Fibroblast of lung (primary cell): ENCODE results near the gene CNTN3. TPM values are rescaled to one million over a fixed set of nuclear protein-coding genes. Genes with fewer than 3 reads are reported as not detected.

Source experiments
- DNase-seq, 2 donors: peaks; one replicate each; pipeline versions ENCODE4 v3.0.0 to v3.0.0-alpha.2; 2010; ENCODE audit warnings: low read depth in 2 of 2
- H2AFZ ChIP-seq: 2 replicates; pipeline ENCODE4 v1.5.1; 2012; ENCODE audit warnings: low read length, control low read depth, inconsistent platforms
- H3K27ac ChIP-seq: 2 replicates; pipeline ENCODE4 v1.5.1; 2011; ENCODE audit warnings: low read length, control low read depth; ENCODE audit not compliant: insufficient read depth
- H3K27me3 ChIP-seq: 2 replicates; pipeline ENCODE4 v1.5.1; 2011; ENCODE audit warnings: mild to moderate bottlenecking, low read length; ENCODE audit not compliant: control insufficient read depth, insufficient read depth
- H3K36me3 ChIP-seq: 2 replicates; pipeline ENCODE4 v1.5.1; 2011; ENCODE audit warnings: low read length; ENCODE audit not compliant: control insufficient read depth, insufficient read depth
- H3K4me1 ChIP-seq: 2 replicates; pipeline ENCODE4 v1.5.1; 2011; ENCODE audit warnings: low read length; ENCODE audit not compliant: control insufficient read depth, insufficient read depth; ENCODE audit errors: extremely low read depth
- H3K4me2 ChIP-seq: 2 replicates; pipeline ENCODE4 v1.5.1; 2011; ENCODE audit warnings: low read length, control low read depth; ENCODE audit not compliant: insufficient read depth; ENCODE audit errors: extremely low read depth
- H3K4me3 ChIP-seq, 4 experiments: fragments of 200-600 bp in 1 of 4; sonication (generic) in 1 of 4; replicated peaks in 1 of 4; 2 replicates each; pipeline ENCODE4 v1.5.1; 2011 to 2016; ENCODE audit warnings: low read length in 4 of 4, low read depth in 3 of 4, mild to moderate bottlenecking in 3 of 4, control low read depth in 2 of 4, inconsistent platforms in 1 of 4, mixed read lengths in 1 of 4; ENCODE audit not compliant: insufficient read depth in 1 of 4; ENCODE audit errors: control extremely low read depth in 1 of 4
- H3K79me2 ChIP-seq: 2 replicates; pipeline ENCODE4 v1.5.1; 2012; ENCODE audit warnings: mild to moderate bottlenecking, low read length, inconsistent platforms; ENCODE audit not compliant: control insufficient read depth, insufficient read depth
- H3K9ac ChIP-seq: 2 replicates; pipeline ENCODE4 v1.5.1; 2011; ENCODE audit warnings: mild to moderate bottlenecking, low read length, control low read depth; ENCODE audit not compliant: insufficient read depth
- H3K9me3 ChIP-seq: 2 replicates; pipeline ENCODE4 v1.5.1; 2012; ENCODE audit warnings: low read depth, low read length; ENCODE audit not compliant: control insufficient read depth, insufficient read depth
- H4K20me1 ChIP-seq: 2 replicates; pipeline ENCODE4 v1.5.1; 2011; ENCODE audit warnings: low read length; ENCODE audit not compliant: control insufficient read depth, insufficient read depth; ENCODE audit errors: extremely low read depth
- EZH2 ChIP-seq: IDR thresholded peaks from 2 replicates; pipeline ENCODE4 v1.5.1; 2012; ENCODE audit warnings: low read length, control low read depth, mild to moderate bottlenecking; ENCODE audit errors: missing control alignments
- polyA plus RNA-seq, 2 donors: library from polyadenylated mRNA; depleted of rRNA in 1 of 2; stranded (reverse) in 1 of 2; unstranded in 1 of 2; fragments of >200 nt; gene quantifications; 2 replicates each; pipeline ENCODE4 v1.2.1, GENCODE V29; 2011 to 2012; ENCODE audit warnings: missing spikeins in 1 of 2
- total RNA-seq: library from RNA; depleted of rRNA; stranded (reverse); fragments of >200 nt; gene quantifications from 2 replicates; pipeline ENCODE4 v1.2.1, GENCODE V29; 2014
- TF ChIP-seq, protein P1 (sequence below), 2 donors: IDR thresholded peaks in 1 of 2; conservative IDR thresholded peaks in 1 of 2; 1 replicate in 1 of 2; 2 replicates in 1 of 2; pipeline ENCODE4 v1.5.1; 2011 to 2012; ENCODE audit warnings: low read length in 2 of 2, control low read depth in 1 of 2, inconsistent platforms in 1 of 2, low read depth in 1 of 2, mild to moderate bottlenecking in 1 of 2

Gene CNTN3
- total and polyA plus RNA-seq, 2 donors (not counting 1 experiment from before 2014, with no cell fraction given) = 3.2 to 8.3 TPM

DNA sequence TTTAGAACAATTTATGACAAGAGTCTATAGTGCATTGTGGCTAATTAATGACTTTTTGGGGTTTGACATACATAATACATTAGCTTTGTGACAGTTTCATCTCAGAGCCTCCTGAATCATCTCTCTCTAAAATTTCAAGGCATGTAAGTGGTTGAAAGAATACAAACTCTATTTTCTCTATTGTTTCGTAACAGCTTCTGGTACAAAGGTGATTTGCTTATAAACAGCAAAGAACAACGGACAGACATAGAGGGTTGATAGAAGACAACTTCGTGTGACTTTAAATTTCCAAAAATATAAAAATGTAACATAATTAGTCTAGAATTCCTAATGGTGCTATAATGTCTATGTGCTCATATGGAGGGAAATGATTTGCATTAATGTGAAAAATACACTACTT, 21.3 kb downstream of the CNTN3 start:
- no peaks in the 10 kb centered on the region for H3K27me3 ChIP-seq
- no peak overlapping the region for H3K27ac ChIP-seq
- H3K4me3 ChIP-seq = no peak overlapping the region
- no peaks in the 10 kb centered on the region for H4K20me1 ChIP-seq
- H3K79me2 ChIP-seq = no peaks in the 10 kb centered on the region
- H3K4me1 ChIP-seq = no peaks in the 10 kb centered on the region
- no peak overlapping the region for H3K9ac ChIP-seq
- no peak overlapping the region for H2AFZ ChIP-seq
- TF ChIP-seq EZH2 = no peak
- TF ChIP-seq, protein P1, sequence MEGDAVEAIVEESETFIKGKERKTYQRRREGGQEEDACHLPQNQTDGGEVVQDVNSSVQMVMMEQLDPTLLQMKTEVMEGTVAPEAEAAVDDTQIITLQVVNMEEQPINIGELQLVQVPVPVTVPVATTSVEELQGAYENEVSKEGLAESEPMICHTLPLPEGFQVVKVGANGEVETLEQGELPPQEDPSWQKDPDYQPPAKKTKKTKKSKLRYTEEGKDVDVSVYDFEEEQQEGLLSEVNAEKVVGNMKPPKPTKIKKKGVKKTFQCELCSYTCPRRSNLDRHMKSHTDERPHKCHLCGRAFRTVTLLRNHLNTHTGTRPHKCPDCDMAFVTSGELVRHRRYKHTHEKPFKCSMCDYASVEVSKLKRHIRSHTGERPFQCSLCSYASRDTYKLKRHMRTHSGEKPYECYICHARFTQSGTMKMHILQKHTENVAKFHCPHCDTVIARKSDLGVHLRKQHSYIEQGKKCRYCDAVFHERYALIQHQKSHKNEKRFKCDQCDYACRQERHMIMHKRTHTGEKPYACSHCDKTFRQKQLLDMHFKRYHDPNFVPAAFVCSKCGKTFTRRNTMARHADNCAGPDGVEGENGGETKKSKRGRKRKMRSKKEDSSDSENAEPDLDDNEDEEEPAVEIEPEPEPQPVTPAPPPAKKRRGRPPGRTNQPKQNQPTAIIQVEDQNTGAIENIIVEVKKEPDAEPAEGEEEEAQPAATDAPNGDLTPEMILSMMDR (conservative IDR thresholded peaks at IDR 0.05 in 1 of 2, IDR thresholded peaks at IDR 0.05 in 1 of 2; ENCODE audit: low read depth in 1 of 2, low read length in 2 of 2) = no peak
- H3K9me3 ChIP-seq = no peaks in the 10 kb centered on the region
- H3K4me2 ChIP-seq = no peak overlapping the region
- no peaks in the 10 kb centered on the region for H3K36me3 ChIP-seq
- no peak for DNase-seq

DNA sequence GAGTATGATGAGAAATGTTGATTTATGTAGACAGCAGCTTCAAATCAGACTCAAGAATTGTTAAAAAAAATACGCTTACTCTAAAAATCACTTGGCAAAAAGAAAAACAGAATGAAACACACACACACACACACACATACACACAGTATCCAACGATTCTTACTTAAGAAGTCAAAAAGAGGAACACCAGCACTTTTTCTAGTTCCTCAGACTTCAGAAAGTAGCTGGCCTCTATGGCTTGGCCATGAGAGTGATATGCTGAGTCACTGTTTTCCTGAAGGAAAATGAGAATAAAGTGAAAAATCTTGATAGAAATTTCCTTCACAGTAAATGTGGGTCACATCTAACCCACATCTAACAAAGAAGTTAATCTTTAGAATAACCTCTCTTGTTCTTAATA, 22.1 kb downstream of the CNTN3 start:
- Histone ChIP-seq H3K4me2 (no peak overlapping the region), H3K9me3 (no peaks in the 10 kb centered on the region), H3K79me2 (no peaks in the 10 kb centered on the region), H3K27me3 (no peaks in the 10 kb centered on the region), H3K27ac (no peak overlapping the region), H3K4me1 (no peaks in the 10 kb centered on the region), H3K9ac (no peak overlapping the region), H2AFZ (no peak overlapping the region), H4K20me1 (no peaks in the 10 kb centered on the region), H3K36me3 (no peaks in the 10 kb centered on the region), H3K4me3 (no peak overlapping the region)
- peak; percentile 3 to 52 for DNase-seq
- no peak for TF ChIP-seq EZH2
- TF ChIP-seq, protein P1 (conservative IDR thresholded peaks at IDR 0.05 in 1 of 2, IDR thresholded peaks at IDR 0.05 in 1 of 2; ENCODE audit: low read depth in 1 of 2, low read length in 2 of 2) = no peak

DNA sequence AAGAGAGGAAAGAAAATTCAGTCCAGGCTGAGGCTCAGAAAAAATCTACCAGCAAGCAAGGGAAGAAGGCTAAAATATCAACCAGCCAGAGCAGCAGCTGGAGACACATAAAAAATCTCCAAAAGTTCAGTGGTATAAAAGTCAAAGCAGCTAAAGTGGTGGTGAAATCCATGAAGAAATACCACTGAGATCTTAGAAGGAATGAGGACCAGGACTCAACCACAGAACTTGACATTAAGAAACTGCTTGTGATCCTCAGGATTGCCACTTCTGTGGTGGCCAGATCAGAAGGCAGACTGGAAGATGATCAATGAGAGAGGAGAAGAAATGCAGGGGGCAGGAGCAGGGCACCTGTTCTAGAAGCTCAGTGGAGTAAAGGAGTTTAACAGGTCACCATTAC, 22.5 kb downstream of the CNTN3 start:
- peak in 1 of 2 donors; percentile 5 for DNase-seq
- Histone ChIP-seq H3K79me2 (no peaks in the 10 kb centered on the region), H3K9ac (no peak overlapping the region), H3K36me3 (no peaks in the 10 kb centered on the region), H3K4me3 (no peak overlapping the region), H3K4me1 (no peaks in the 10 kb centered on the region), H3K27me3 (no peaks in the 10 kb centered on the region), H3K4me2 (no peak overlapping the region), H3K9me3 (no peaks in the 10 kb centered on the region), H2AFZ (no peak overlapping the region), H4K20me1 (no peaks in the 10 kb centered on the region), H3K27ac (no peak overlapping the region)
- TF ChIP-seq, protein P1 (conservative IDR thresholded peaks at IDR 0.05 in 1 of 2, IDR thresholded peaks at IDR 0.05 in 1 of 2; ENCODE audit: low read depth in 1 of 2, low read length in 2 of 2) = no peak
- no peak for TF ChIP-seq EZH2
